GM10248 (cell line): Measurements from ENCODE around the gene LEPROT.

Source experiments
- CTCF ChIA-PET: fragments of 300-600 bp; sonication (Branson Sonifier 250); formaldehyde crosslinking; extraction: SDS; loops from one replicate; lab custom pipeline; 2021; ENCODE audit warnings: antibody characterized with exemption; lab: Yijun Ruan, JAX
- POLR2A ChIA-PET: fragments of 350-650 bp; sonication (Branson Sonifier 250); formaldehyde crosslinking; extraction: SDS; loops from one replicate; lab custom pipeline; 2020; ENCODE audit warnings: antibody characterized with exemption; lab: Yijun Ruan, JAX
- DNase-seq: peaks from one replicate; pipeline ENCODE4 v3.0.0; 2012; ENCODE audit errors: extremely low spot score
- TF ChIP-seq, protein P1 (sequence below): IDR thresholded peaks from 2 replicates; pipeline ENCODE4 v1.5.1; 2012; ENCODE audit warnings: mild to moderate bottlenecking, low read depth; ENCODE audit errors: extremely low read depth, missing control alignments, control extremely low read depth

LEPROT gene

DNA sequence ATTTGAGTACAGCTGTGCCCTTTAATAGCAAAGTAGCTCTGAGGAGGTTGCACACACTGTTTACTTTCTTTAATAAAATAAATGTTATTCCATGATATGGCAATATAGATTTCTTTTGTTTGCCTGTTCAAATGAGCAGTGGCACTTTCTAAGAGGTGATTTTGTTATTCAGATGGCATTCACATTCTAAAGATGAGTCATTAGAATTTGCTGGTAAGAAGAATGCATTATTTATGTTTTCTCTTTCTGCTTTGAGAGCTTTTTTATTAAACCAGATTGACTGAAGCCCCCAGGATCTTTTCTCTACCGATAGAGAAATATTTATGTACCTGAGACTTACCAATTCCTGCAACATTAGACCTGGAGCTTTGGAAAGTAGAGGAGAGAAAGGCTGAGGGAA lies 11.2 kb upstream of the LEPROT start:
- TF ChIP-seq, protein P1, sequence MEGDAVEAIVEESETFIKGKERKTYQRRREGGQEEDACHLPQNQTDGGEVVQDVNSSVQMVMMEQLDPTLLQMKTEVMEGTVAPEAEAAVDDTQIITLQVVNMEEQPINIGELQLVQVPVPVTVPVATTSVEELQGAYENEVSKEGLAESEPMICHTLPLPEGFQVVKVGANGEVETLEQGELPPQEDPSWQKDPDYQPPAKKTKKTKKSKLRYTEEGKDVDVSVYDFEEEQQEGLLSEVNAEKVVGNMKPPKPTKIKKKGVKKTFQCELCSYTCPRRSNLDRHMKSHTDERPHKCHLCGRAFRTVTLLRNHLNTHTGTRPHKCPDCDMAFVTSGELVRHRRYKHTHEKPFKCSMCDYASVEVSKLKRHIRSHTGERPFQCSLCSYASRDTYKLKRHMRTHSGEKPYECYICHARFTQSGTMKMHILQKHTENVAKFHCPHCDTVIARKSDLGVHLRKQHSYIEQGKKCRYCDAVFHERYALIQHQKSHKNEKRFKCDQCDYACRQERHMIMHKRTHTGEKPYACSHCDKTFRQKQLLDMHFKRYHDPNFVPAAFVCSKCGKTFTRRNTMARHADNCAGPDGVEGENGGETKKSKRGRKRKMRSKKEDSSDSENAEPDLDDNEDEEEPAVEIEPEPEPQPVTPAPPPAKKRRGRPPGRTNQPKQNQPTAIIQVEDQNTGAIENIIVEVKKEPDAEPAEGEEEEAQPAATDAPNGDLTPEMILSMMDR, result no peak
- ChIA-PET POLR2A (no interaction called here), CTCF (interaction anchor here (1.2 kb wide), 1 partner anchor 12 kb away, joined by 4 read pairs; no protein-coding TSS in a partner anchor)
- no peak for DNase-seq

DNA sequence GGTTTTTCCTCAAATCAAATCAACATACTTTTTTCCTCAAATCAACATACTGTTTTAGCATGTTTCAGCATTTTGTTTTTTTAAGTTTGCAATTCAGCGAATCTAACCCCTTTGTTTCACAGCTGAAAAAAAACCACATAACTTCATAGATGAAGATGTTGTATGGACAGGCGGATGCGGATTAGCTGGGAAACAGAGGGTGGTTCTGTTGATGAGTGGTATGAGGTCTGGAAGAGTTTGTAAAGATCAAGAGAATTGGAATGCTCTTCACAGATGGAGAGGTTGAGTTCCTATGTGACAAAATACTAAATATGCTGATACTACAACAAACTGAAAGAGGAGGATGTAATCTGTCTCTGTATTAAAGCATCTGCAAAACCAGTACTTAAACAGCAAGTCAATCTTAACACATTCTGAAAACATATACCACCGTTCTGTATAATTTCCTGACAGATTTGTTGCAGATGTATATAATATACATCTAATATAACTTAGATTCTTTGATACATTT lies 10.6 kb upstream of the LEPROT start:
- TF ChIP-seq, protein P1, result no peak
- DNase-seq, result no peak
- ChIA-PET CTCF (interaction anchor here (1.2 kb wide), 1 partner anchor 13 kb away, joined by 4 read pairs; no protein-coding TSS in a partner anchor), POLR2A (no interaction called here)

DNA sequence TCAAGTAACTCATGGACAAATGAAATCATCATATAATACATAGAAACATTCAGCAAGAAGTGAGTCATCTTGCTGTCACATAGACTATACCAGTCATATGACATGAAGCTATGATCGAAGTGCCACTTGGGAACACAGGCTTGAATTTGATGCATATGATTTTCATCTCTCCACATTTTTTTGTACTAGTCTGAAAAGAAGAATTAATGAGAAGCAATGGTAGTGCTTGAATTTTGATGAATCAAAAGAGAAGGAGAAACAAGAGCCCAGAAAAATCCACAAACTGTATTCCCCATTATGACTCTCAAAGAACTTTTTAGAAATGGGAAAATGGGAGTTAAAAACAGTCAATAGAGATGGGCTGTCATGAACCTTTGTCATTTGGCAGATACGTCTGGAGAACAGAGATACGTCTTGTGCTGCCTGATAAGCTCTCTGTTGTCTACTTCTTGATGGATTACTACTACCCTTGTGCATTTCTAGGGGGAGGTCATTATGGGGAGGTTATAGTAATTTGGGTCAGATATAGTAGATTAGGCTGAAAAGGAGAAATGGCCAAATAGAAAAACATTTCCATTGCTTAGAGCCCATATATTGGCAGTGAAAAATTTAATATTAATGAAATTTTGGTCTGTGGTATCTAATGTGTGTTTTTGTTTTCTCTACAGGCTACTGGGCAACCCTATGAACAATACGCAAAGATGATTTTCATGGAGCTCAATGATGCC lies 8.0 kb upstream of the LEPROT start:
- DNase-seq, result no peak
- TF ChIP-seq, protein P1, result no peak
- CTCF ChIA-PET, result interaction anchor here (1.1 to 1.7 kb wide), 3 partner anchors 9 to 203 kb away, joined by 3 to 5 read pairs (median 3); no protein-coding TSS in a partner anchor
- POLR2A ChIA-PET, result no interaction called here

DNA sequence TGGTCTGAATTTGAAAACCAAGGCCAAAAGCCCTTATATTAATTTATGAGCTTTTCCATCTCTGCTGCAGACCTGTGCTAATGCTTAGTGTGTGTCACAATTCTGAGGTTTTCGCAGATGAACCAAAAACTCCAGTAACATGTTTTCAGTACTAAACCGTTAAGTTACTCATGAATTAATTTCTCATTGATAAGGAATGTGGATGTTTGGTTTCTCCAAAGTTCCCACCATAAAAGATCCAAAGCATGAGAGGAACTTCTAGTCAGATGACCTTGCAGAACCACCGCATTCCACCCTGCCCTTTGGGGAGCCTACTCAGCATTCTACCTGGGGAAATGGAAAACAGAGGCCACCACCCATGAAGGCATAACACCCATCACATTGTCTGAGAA lies 7.5 kb upstream of the LEPROT start:
- DNase-seq, result no peak
- POLR2A ChIA-PET, result no interaction called here
- TF ChIP-seq, protein P1, result no peak
- CTCF ChIA-PET, result interaction anchor here (1.1 to 1.7 kb wide), 3 partner anchors 10 to 204 kb away, joined by 3 to 5 read pairs (median 3); no protein-coding TSS in a partner anchor

DNA sequence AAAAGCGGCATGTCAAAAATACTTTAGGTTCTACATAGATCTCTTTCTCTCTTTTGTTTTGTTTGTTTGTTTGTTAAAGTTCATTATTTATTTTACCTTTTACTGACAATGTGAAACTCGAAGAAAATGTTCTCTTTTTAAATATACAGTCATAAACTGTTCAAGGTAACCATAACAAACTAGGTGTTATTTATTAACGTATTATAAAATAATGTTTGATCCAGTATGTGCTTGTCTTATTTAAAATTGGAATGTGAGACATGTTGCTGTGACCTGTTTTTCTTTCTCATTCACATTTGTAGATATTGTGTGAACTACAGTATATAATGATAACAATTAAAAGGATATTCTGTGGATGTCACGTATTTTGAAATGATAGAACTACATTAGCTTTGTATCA lies 5.9 kb upstream of the LEPROT start:
- ChIA-PET POLR2A (no interaction called here), CTCF (interaction anchor here (1.5 kb wide), 1 partner anchor 13 kb away, joined by 3 read pairs; no protein-coding TSS in a partner anchor)
- TF ChIP-seq, protein P1, result no peak
- no peak for DNase-seq

DNA sequence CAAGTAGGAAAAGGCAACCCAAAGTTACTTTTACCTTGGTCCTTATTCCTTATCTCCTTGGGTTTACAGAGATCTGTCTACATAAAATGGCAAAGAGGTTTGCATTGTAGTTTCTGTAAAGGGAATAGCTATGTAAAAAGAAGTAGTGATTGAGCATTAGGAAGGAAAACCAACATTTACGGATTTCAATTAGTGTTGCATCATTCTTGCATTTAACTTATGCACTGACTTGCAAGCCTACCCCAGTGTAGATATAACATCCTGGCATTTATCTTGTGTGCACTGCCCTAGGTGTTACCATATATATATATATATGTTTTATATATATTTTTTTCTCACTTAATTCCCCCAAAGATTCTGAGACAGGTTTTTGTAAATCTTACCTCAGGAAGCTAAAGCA lies 3.7 kb upstream of the LEPROT start:
- POLR2A ChIA-PET, result no interaction called here
- no peak for DNase-seq
- TF ChIP-seq, protein P1, result no peak
- CTCF ChIA-PET, result interaction anchor here (0.6 to 3.8 kb wide), 4 partner anchors 13 to 181 kb away, joined by 3 to 14 read pairs (median 8); no protein-coding TSS in a partner anchor
